Hepatocyte (in vitro differentiated cells): ENCODE results near the gene CRYBG2.
"Not testable (repeated sequence)": the region's sequence is repeated elsewhere in the genome, so short reads cannot be mapped to it uniquely, and the experiment has no call there.

Experiments
- CTCF ChIP-seq: fragments of 200-600 bp; sonication (generic); IDR thresholded peaks from 2 replicates; pipeline ENCODE4 v1.5.1; 2016; ENCODE audit warnings: antibody characterized with exemption, mild to moderate bottlenecking; ENCODE audit not compliant: poor library complexity
- EZH2 ChIP-seq: fragments of 200-600 bp; sonication (generic); IDR thresholded peaks from 2 replicates; pipeline ENCODE4 v1.6.1; 2016; ENCODE audit warnings: antibody characterized with exemption, mild to moderate bottlenecking, borderline replicate concordance
- EZH2phosphoT487 ChIP-seq: fragments of 200-600 bp; sonication (generic); IDR thresholded peaks from one replicate; pipeline ENCODE4 v1.6.1; 2018; ENCODE audit warnings: antibody characterized with exemption, mild to moderate bottlenecking, low read depth, moderate library complexity; ENCODE audit not compliant: unreplicated experiment, severe bottlenecking

GRCh38 chr1:26292735-26293134, 61.2 kb downstream of the CRYBG2 start:
- not testable (repeated sequence) for TF ChIP-seq EZH2phosphoT487, CTCF, EZH2
